ENCODE results near the gene PRKN.

DNA sequence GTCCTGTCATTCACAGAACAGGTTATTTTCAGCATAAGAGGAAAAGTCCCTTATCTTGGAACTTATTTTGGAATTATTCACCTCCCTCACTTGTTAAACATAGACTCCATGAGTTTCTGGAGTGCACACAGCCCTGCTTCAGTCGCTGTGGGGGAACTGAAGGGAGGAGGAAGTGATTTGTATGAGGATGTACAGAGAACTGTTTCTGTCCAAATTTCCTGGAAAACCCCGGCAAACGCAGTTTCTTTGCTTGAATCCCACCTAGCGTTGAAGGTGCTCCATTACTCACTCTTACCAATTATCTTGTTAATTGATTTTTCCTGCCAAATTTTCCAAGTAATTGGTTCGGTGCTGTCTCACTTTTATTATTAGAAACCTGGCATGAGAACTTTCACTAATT, 1375.7 kb downstream of the PRKN start:
- TF ChIP-seq, protein P1, sequence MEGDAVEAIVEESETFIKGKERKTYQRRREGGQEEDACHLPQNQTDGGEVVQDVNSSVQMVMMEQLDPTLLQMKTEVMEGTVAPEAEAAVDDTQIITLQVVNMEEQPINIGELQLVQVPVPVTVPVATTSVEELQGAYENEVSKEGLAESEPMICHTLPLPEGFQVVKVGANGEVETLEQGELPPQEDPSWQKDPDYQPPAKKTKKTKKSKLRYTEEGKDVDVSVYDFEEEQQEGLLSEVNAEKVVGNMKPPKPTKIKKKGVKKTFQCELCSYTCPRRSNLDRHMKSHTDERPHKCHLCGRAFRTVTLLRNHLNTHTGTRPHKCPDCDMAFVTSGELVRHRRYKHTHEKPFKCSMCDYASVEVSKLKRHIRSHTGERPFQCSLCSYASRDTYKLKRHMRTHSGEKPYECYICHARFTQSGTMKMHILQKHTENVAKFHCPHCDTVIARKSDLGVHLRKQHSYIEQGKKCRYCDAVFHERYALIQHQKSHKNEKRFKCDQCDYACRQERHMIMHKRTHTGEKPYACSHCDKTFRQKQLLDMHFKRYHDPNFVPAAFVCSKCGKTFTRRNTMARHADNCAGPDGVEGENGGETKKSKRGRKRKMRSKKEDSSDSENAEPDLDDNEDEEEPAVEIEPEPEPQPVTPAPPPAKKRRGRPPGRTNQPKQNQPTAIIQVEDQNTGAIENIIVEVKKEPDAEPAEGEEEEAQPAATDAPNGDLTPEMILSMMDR (IDR thresholded peaks at IDR 0.05) = no peak
- TF ChIP-seq POLR2A (IDR thresholded peaks at IDR 0.05) = no peak

Measured in thyroid gland (tissue), 4 donors.